MM.1S (cell line): Measurements from ENCODE around the gene CHN1.

Source experiments
- CTCF ChIP-seq: fragments of 300-600 bp; sonication (generic); IDR thresholded peaks from 2 replicates; pipeline ENCODE4 v1.5.1; 2016; ENCODE audit warnings: antibody characterized with exemption, low read length, mixed read lengths
- EZH2 ChIP-seq: fragments of 300-600 bp; sonication (generic); optimal IDR thresholded peaks from 2 replicates; pipeline ENCODE3; 2017; ENCODE audit warnings: low read depth, mild to moderate bottlenecking, antibody characterized with exemption, low read length, mixed read lengths

DNA sequence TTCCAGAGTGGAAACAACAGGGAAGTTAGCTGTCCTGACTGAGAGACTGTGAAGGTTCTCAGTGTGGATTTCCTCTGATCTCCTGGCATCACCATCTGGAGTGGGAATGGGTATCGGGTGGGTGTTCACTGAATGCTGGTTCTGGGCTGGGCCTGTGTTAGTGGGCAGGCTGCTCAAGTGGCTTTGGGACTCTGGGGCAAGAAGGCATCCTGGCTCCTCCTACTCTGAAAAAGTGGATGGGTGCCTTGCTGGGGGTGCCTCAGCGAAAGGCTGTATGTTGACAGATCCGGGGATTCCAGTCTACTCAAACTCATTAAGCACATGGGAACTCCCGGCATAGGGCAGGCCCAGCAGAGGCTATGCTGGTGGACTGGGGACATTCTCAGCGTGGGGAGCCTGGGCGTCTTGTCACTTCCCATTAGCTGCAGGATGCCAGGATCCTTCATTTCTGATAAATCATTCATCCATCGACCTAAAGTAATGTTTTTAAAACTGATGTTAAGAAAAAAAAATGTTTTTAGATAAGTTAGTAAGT is 213.4 kb downstream of the CHN1 start:
- TF ChIP-seq CTCF: no peak
- TF ChIP-seq EZH2: no peak
